IPS DF 6.9 (cell line): ENCODE results near the gene NAGS.
"Not testable (repeated sequence)": the region's sequence is repeated elsewhere in the genome, so short reads cannot be mapped to it uniquely, and the experiment has no call there.

Experiments
- DNase-seq: peaks from one replicate; pipeline ENCODE4 v3.0.0-alpha.2; 2013; ENCODE audit warnings: low read depth, low spot score
- H3K27ac ChIP-seq: one replicate; pipeline ENCODE4 v1.5.1; 2013; ENCODE audit warnings: low read length, control low read depth
- H3K27me3 ChIP-seq: 2 replicates; pipeline ENCODE4 v1.6.1; 2013; ENCODE audit warnings: mild to moderate bottlenecking, low read length; ENCODE audit not compliant: control insufficient read depth, insufficient read depth
- H3K36me3 ChIP-seq: 2 replicates; pipeline ENCODE4 v1.6.1; 2013; ENCODE audit warnings: low read length; ENCODE audit not compliant: control insufficient read depth, insufficient read depth
- H3K4me1 ChIP-seq: 2 replicates; pipeline ENCODE4 v1.6.1; 2013; ENCODE audit warnings: low read length; ENCODE audit not compliant: control insufficient read depth, insufficient read depth
- H3K4me3 ChIP-seq: 2 replicates; pipeline ENCODE4 v1.5.1; 2013; ENCODE audit warnings: mild to moderate bottlenecking, low read length
- H3K9me3 ChIP-seq: 2 replicates; pipeline ENCODE4 v1.6.1; 2013; ENCODE audit warnings: low read length, inconsistent platforms; ENCODE audit not compliant: control insufficient read depth, insufficient read depth
- WGBS: extraction: QIAGEN DNeasy Blood & Tissue Kit; methylation state at CpG from one replicate; pipeline ENCODE4 v1.1.7; 2013; ENCODE audit warnings: mixed read lengths, missing lambda C conversion rate; ENCODE audit not compliant: insufficient read length, insufficient coverage; 5-methylcytosine and 5-hydroxymethylcytosine counted together

NAGS gene, protein sequence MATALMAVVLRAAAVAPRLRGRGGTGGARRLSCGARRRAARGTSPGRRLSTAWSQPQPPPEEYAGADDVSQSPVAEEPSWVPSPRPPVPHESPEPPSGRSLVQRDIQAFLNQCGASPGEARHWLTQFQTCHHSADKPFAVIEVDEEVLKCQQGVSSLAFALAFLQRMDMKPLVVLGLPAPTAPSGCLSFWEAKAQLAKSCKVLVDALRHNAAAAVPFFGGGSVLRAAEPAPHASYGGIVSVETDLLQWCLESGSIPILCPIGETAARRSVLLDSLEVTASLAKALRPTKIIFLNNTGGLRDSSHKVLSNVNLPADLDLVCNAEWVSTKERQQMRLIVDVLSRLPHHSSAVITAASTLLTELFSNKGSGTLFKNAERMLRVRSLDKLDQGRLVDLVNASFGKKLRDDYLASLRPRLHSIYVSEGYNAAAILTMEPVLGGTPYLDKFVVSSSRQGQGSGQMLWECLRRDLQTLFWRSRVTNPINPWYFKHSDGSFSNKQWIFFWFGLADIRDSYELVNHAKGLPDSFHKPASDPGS

DNA sequence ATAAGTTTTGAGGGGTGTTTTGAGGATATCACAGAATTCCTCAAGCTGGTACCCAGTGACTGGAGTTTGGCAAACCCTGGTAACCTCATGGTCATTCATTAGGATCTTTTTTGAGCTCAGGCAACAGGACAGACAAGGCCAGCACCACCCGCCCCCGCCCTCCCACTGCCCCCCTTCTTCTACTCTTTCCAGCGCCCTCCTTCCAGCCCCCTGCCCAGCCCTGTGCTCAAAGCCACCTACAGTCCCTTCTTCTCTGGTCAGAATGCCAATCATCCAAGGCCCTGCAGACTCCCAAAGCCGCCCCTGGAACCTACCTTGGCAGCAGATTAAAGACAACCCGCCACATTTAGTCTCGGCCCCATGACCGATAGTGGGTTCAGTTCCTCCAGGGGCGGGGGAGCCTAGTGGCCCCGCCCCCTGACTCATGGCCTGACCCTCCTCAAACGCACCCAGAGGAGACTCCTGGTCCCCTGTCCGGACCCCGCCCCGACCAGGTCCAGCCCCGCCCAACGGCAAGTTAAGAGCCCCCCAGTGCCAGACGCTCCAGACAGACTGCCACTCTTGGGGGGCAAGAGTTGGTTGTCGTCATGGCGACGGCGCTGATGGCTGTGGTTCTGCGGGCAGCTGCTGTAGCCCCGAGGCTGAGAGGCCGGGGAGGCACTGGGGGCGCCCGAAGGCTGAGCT lies at the start of gene NAGS:
TSS of gene NAGS (plus strand) at position 546 of the 684 bp plus-strand sequence. CDS start at position 588, 42 bp downstream.
- no peaks in the 10 kb centered on the region for H3K9me3 ChIP-seq
- H3K4me1 ChIP-seq: peaks cover 5% of the 10 kb centered on the region
- H3K36me3 ChIP-seq: no peaks in the 10 kb centered on the region
- H3K27me3 ChIP-seq: peaks cover 5% of the 10 kb centered on the region; the same call in 1 of the 2 replicates
- no peak for DNase-seq
- no CpG with 5 or more reads among the region's 25 CpGs for WGBS
- H3K4me3 ChIP-seq: peak within 1 kb of the TSS; percentile 55
- H3K27ac ChIP-seq: no peak within 1 kb of the TSS

DNA sequence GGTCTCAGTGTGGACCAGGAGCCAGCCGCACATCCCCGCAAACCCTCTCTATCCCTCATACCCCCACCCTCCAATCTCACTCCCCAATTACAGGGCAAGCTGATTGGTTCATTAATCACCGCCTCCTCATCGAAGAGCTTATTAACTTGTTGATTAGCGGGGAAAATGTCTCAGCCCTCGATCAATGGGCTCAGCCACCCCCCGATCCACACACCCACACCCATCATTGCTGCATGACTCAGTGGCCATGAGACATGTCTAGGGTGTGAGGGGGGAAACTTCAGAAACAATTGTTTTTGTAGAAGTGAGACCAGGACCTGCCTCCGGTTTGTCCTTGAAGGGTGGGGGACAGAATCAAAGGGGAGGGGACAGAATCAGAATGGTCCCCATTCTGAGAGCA lies 48.2 kb upstream of the NAGS start:
- peaks cover 3% of the 10 kb centered on the region; the same call in 1 of the 2 replicates for H3K4me1 ChIP-seq
- H3K9me3 ChIP-seq: no peaks in the 10 kb centered on the region
- H3K4me3 ChIP-seq: no peak overlapping the region
- H3K27me3 ChIP-seq: no peaks in the 10 kb centered on the region
- H3K27ac ChIP-seq: no peak overlapping the region
- no peak for DNase-seq
- WGBS: no CpG with 5 or more reads among the region's 8 CpGs
- H3K36me3 ChIP-seq: no peaks in the 10 kb centered on the region

DNA sequence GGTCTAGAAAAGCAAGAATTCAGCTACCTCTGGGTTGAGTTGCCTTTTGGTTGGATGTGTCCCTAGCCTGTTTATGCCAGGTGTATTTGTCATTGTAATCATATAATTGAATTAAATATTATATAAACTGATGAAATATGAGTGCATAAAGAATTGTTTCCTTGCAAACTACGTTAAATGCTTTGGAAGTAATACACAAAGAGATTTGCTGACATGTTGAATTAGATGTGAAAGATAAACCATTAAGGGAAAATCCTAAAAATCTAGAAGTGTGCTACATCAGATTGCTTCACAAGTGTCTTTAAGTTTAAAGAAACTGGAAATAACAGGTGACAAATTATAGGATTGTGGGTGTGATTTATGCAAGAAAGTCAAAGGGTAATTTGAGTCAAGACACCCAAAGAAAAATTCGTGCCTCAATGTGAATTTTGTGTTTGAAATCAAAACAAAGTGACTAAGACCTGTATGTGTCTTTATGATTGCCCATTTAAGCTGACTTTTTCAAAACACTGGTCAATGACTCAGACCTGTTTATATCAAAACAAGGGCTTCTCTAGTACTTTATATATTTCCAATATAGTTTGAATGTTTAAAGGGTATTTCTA lies 45.6 kb upstream of the NAGS start:
- no peak for DNase-seq
- Histone ChIP-seq H3K4me1 (0 out of 2 replicates have a peak, but pooled peaks cover 1% of the 10 kb centered on the region), H3K9me3 (no peaks in the 10 kb centered on the region), H3K36me3 (no peaks in the 10 kb centered on the region), H3K27ac (no peak overlapping the region), H3K27me3 (no peaks in the 10 kb centered on the region), H3K4me3 (no peak overlapping the region)
- no CpG with 5 or more reads among the region's 2 CpGs for WGBS

DNA sequence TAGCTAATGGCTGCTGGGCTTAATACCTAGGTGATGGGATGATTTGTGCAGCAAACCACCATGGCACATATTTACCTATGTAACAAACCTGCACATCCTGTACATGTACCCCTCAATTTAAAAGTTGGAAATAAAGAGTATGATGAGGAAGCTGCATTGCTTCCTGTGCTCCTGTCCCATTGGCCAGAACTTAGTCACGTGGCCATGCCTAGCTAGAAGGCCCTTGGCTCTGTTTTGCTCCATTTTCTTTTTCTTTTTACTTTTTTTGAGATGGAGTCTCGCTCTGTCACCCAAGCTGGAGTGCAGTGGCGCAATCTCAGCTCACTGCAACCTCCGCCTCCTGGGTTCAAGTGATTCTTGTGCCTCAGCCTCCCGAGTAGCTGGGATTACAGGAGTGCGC lies 43.1 kb upstream of the NAGS start:
- H3K27ac ChIP-seq, H3K36me3 ChIP-seq, H3K27me3 ChIP-seq, H3K4me3 ChIP-seq, H3K9me3 ChIP-seq, H3K4me1 ChIP-seq, DNase-seq: not testable (repeated sequence)
- no CpG with 5 or more reads among the region's 6 CpGs for WGBS

DNA sequence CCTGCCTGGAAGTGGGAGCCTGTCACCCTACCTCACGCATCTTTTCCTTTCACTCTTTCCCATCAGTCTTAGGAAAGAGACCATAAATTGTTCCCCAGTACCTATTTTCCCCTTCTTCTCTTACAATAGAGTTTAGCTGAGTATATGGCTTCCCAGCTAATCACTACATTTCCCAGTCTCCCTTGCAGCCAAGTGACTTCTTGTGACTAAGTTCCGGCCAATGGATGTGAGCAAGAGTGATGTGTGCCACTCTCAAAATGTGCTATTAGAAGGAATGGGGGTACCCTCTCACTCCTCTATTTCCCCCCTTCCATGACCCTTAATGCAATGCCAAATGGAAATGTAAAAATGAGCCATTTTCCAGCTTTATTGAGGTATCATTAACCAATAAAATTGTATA lies 42.5 kb upstream of the NAGS start:
- Histone ChIP-seq H3K4me3 (no peak overlapping the region), H3K27ac (no peak overlapping the region), H3K9me3 (no peaks in the 10 kb centered on the region), H3K4me1 (no peaks in the 10 kb centered on the region), H3K36me3 (no peaks in the 10 kb centered on the region), H3K27me3 (no peaks in the 10 kb centered on the region)
- no CpG with 5 or more reads among the region's 2 CpGs for WGBS
- no peak for DNase-seq

DNA sequence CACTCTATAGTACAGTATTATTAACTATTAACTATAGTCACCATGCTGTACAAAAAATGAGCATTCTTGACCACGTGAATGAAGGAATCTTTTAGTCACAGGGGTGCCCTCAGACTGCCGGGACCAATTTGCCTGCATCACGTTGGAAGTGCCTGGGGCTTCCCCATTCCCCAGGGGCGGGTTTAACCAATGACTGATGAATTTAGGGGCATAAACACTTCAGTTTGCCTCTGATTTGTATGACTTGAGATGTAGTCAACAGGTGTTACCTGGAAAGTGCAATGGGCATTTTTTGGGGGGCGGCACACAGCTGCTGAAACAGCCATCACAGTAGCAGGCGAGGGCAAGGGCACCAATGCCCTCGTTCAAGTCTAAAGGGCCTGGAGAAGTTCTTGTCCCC lies 41.9 kb upstream of the NAGS start:
- no peaks in the 10 kb centered on the region for H3K4me1 ChIP-seq
- H3K27me3 ChIP-seq: no peaks in the 10 kb centered on the region
- H3K36me3 ChIP-seq: no peaks in the 10 kb centered on the region
- no peak overlapping the region for H3K4me3 ChIP-seq
- H3K9me3 ChIP-seq: no peaks in the 10 kb centered on the region
- WGBS: no CpG with 5 or more reads among the region's 7 CpGs
- no peak overlapping the region for H3K27ac ChIP-seq
- DNase-seq: no peak

DNA sequence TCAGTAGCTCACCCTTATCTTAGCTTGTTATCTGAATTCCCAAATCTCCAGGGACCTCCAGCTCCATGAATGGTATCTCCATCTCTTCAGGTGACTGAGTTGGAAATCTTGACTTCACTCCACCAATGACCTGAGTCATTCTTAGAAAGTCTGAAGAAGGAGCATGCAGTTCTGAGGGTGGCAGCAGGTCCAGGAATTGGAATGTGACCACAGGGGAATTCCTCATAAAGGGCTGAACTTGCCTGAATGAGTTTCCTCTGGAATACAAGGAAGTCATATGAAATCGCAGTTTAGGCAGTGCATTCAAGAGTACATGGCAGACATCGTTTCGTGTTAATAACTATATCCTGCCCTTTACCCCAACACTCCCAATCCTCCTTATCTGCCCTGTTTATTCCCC lies 38.1 kb upstream of the NAGS start:
- Histone ChIP-seq H3K27ac (no peak overlapping the region), H3K4me3 (no peak overlapping the region), H3K9me3 (no peaks in the 10 kb centered on the region), H3K27me3 (no peaks in the 10 kb centered on the region), H3K36me3 (no peaks in the 10 kb centered on the region), H3K4me1 (no peaks in the 10 kb centered on the region)
- WGBS: no CpG with 5 or more reads among the region's 3 CpGs
- DNase-seq: no peak

DNA sequence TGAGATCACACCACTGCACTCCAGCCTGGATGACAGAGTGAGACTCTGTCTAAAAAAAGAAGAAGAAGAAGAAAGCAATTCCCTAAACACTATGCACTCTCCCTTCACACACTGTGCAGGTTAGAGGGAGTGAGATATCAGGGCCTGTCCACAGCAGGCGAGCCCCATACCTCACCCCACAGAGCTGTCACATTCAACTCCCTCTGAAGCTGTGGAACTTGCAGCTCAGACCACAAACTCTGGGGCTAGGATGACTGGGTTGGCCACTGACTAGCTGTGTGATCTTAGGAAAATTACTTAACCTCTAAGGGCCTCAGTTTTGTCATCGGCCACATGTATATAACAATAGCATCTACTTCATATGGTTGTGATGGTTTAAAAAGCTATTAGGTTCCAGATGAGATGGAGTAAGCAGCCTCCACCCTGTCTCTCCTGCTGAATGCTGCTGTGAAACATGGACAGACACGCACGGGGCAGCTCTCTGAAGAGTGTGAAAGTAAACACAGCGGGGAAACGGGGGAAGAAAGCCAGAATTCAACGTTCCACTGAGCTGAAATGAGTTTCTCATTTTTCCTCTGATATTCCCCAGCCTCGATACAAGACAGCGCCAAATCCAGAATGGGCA lies 37.1 kb upstream of the NAGS start:
- DNase-seq: no peak
- no CpG with 5 or more reads among the region's 9 CpGs for WGBS
- Histone ChIP-seq H3K27ac (no peak overlapping the region), H3K9me3 (no peaks in the 10 kb centered on the region), H3K4me1 (no peaks in the 10 kb centered on the region), H3K36me3 (no peaks in the 10 kb centered on the region), H3K27me3 (no peaks in the 10 kb centered on the region), H3K4me3 (no peak overlapping the region)

DNA sequence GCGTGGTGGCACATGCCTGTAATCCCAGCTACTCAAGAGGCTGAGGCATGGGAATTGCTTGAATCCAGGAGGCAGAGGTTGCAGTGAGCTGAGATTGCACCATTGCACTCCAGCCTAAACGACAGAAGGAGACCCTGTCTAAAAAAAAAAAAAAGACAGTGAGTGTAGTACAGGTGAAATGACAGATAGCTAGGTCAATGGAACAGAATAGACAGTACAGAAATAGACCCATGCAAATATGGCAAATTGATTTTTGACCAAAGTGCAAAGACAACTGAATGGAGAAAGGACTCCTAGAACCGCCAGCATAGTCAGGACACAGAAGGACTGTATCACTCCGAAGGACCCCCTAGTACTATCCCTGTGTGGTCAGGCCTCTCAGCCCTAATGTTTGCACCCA lies 34.1 kb upstream of the NAGS start:
- WGBS: no CpG with 5 or more reads among the region's 4 CpGs
- Histone ChIP-seq H3K27ac (no peak overlapping the region), H3K4me1 (no peaks in the 10 kb centered on the region), H3K27me3 (no peaks in the 10 kb centered on the region), H3K4me3 (no peak overlapping the region), H3K36me3 (no peaks in the 10 kb centered on the region), H3K9me3 (no peaks in the 10 kb centered on the region)
- no peak for DNase-seq

DNA sequence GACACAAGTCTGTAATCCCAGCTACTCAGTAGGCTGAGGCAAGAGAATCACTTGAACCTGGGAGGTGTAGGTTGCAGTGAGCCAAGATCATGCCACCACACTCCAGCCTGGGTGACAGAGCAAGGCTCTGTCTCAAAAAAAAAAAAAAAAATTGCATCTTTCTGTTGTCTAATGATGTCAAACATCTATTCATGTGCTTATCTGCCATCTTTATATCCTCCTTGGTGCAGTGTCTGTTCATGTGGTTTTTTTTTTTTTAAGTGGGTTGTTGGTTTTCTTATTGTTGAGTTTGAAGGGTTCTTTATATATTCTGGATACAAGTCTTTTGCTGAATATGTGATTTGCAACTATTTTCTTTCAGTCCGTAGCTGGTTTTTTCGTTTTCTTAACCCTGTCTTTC lies 33.0 kb upstream of the NAGS start:
- DNase-seq, H3K9me3 ChIP-seq, H3K27me3 ChIP-seq, H3K27ac ChIP-seq, H3K4me1 ChIP-seq, H3K4me3 ChIP-seq, H3K36me3 ChIP-seq: not testable (repeated sequence)
- no CpG with 5 or more reads among the region's 2 CpGs for WGBS
